Mesenchymal stem cell (in vitro differentiated cells and primary cell): ENCODE results near the gene SEH1L.
"Not testable (repeated sequence)": the region's sequence is repeated elsewhere in the genome, so short reads cannot be mapped to it uniquely, and the experiment has no call there.

ENCODE experiments used
- DNase-seq: peaks from one replicate; pipeline ENCODE4 v3.0.0-alpha.2; 2013
- H2AFZ ChIP-seq: one replicate; pipeline ENCODE4 v1.6.1; 2013; ENCODE audit warnings: low read depth, mild to moderate bottlenecking, control low read depth, inconsistent platforms, low read length, moderate library complexity
- H2AK5ac ChIP-seq: 2 replicates; pipeline ENCODE4 v1.6.1; 2013; ENCODE audit warnings: low read length, moderate library complexity, mild to moderate bottlenecking, inconsistent platforms; ENCODE audit not compliant: severe bottlenecking
- H2BK120ac ChIP-seq: one replicate; pipeline ENCODE4 v1.6.1; 2013; ENCODE audit warnings: low read depth, mild to moderate bottlenecking, inconsistent platforms, low read length, moderate library complexity
- H2BK12ac ChIP-seq, 2 experiments: one replicate each; pipeline ENCODE4 v1.6.1; 2013; ENCODE audit warnings: inconsistent platforms in 2 of 2, low read length in 2 of 2, mild to moderate bottlenecking in 2 of 2, moderate library complexity in 2 of 2, control low read depth in 1 of 2
- H2BK15ac ChIP-seq: one replicate; pipeline ENCODE4 v1.6.1; 2013; ENCODE audit warnings: mild to moderate bottlenecking, low read depth, inconsistent platforms; ENCODE audit not compliant: poor library complexity, severe bottlenecking
- H2BK5ac ChIP-seq: 2 replicates; pipeline ENCODE4 v1.6.1; 2013; ENCODE audit warnings: low read depth, mild to moderate bottlenecking, low read length, control low read depth, inconsistent platforms; ENCODE audit not compliant: poor library complexity, severe bottlenecking
- H3K14ac ChIP-seq, 2 experiments: one replicate each; pipeline ENCODE4 v1.6.1; 2013; ENCODE audit warnings: inconsistent platforms in 2 of 2, low read length in 2 of 2, control low read depth in 1 of 2, mild to moderate bottlenecking in 1 of 2, moderate library complexity in 1 of 2
- H3K18ac ChIP-seq, 2 experiments: one replicate each; pipeline ENCODE4 v1.6.1; 2013; ENCODE audit warnings: inconsistent platforms in 2 of 2, low read length in 2 of 2, control low read depth in 1 of 2, low read depth in 1 of 2, mild to moderate bottlenecking in 1 of 2
- H3K23ac ChIP-seq, 2 experiments: one replicate each; pipeline ENCODE4 v1.6.1; 2013; ENCODE audit warnings: inconsistent platforms in 2 of 2, low read length in 2 of 2, mild to moderate bottlenecking in 2 of 2, moderate library complexity in 2 of 2, control low read depth in 1 of 2
- H3K27ac ChIP-seq: 2 replicates; pipeline ENCODE4 v1.5.1; 2013; ENCODE audit warnings: mild to moderate bottlenecking, moderate library complexity, low read length, control low read depth, inconsistent platforms; ENCODE audit not compliant: poor library complexity, severe bottlenecking
- H3K27me3 ChIP-seq, 2 experiments: 2 replicates each; pipeline versions ENCODE4 v1.6.1 to v1.7.0; 2013; ENCODE audit warnings: low read length in 2 of 2, mild to moderate bottlenecking in 2 of 2, moderate library complexity in 2 of 2, control low read depth in 1 of 2, inconsistent platforms in 1 of 2; ENCODE audit not compliant: control insufficient read depth in 1 of 2, insufficient read depth in 1 of 2
- H3K36me3 ChIP-seq, 2 experiments: 2 replicates each; pipeline versions ENCODE4 v1.6.1 to v1.7.0; 2013; ENCODE audit warnings: low read length in 2 of 2, control low read depth in 1 of 2, inconsistent platforms in 1 of 2, low read depth in 1 of 2, mild to moderate bottlenecking in 1 of 2; ENCODE audit not compliant: insufficient read depth in 2 of 2, control insufficient read depth in 1 of 2
- H3K4ac ChIP-seq, 2 experiments: one replicate each; pipeline ENCODE4 v1.6.1; 2013; ENCODE audit warnings: inconsistent platforms in 2 of 2, low read length in 2 of 2, mild to moderate bottlenecking in 2 of 2, moderate library complexity in 2 of 2, control low read depth in 1 of 2, low read depth in 1 of 2
- H3K4me1 ChIP-seq: 2 replicates; pipeline ENCODE4 v1.6.1; 2013; ENCODE audit warnings: low read depth, low read length, control low read depth; ENCODE audit not compliant: control insufficient read depth, insufficient read depth
- H3K4me2 ChIP-seq: 2 replicates; pipeline ENCODE4 v1.6.1; 2013; ENCODE audit warnings: low read length, mild to moderate bottlenecking, inconsistent platforms; ENCODE audit not compliant: poor library complexity, severe bottlenecking
- H3K4me3 ChIP-seq, 2 experiments: 2 replicates each; pipeline versions ENCODE4 v1.5.1 to v1.7.0; 2013; ENCODE audit warnings: low read length in 2 of 2, mild to moderate bottlenecking in 2 of 2, control low read depth in 1 of 2, low read depth in 1 of 2; ENCODE audit not compliant: insufficient read depth in 1 of 2
- H3K79me1 ChIP-seq: replicated peaks from 2 replicates; pipeline ENCODE4 v1.6.1; 2013; ENCODE audit warnings: mild to moderate bottlenecking, control low read depth, low read length, inconsistent platforms; ENCODE audit not compliant: poor library complexity, severe bottlenecking
- H3K9ac ChIP-seq: 2 replicates; pipeline ENCODE4 v1.7.0; 2013; ENCODE audit warnings: mild to moderate bottlenecking, low read length, moderate library complexity
- H3K9me3 ChIP-seq: 2 replicates; pipeline ENCODE4 v1.7.0; 2013; ENCODE audit warnings: mild to moderate bottlenecking, low read length; ENCODE audit not compliant: control insufficient read depth
- H4K8ac ChIP-seq: one replicate; pipeline ENCODE4 v1.6.1; 2013; ENCODE audit warnings: inconsistent platforms, mild to moderate bottlenecking, low read length, moderate library complexity
- H4K91ac ChIP-seq: one replicate; pipeline ENCODE4 v1.6.1; 2013; ENCODE audit warnings: mild to moderate bottlenecking, low read length, inconsistent platforms
- WGBS: methylation state at CpG from one replicate; pipeline ENCODE4 v1.1.7; 2013; ENCODE audit warnings: mixed read lengths; 5-methylcytosine and 5-hydroxymethylcytosine counted together

The SEH1L gene

DNA sequence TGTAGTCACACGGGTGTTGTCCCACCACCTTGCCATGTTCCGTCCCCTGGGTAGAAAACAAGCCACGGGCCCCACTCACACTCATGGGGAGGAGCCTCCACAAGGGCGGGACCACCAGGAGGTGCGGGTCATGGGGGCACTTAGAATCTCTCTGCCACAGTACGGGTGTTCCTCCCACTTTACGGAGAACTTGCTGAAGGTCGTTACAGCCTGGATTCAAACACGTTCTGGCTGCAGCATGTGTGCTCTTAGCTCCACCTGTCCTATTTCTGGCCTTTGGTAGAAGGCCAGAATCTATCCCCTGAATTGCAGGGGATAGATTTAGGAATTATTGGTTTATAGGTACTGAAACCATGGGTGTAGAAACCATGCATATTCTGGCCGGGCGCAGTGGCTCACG is 28.5 kb downstream of the SEH1L start:
- H3K27me3 ChIP-seq: no peaks in the 10 kb centered on the region
- H3K9ac ChIP-seq: no peak overlapping the region
- H3K14ac ChIP-seq: no peak overlapping the region
- peaks cover 27% of the 10 kb centered on the region for H3K79me1 ChIP-seq
- H2BK12ac ChIP-seq: no peak overlapping the region
- H2AK5ac ChIP-seq: no peak overlapping the region
- H3K18ac ChIP-seq: peak overlapping the region in 1 of 2 experiments; percentile 38
- H3K4me2 ChIP-seq: no peak overlapping the region
- H3K4me1 ChIP-seq: no peaks in the 10 kb centered on the region
- DNase-seq: no peak
- no peak overlapping the region for H2BK120ac ChIP-seq
- H2BK15ac ChIP-seq: no peak overlapping the region
- no peak overlapping the region for H2AFZ ChIP-seq
- no peak overlapping the region for H3K23ac ChIP-seq
- WGBS: 88% methylated on average over 12 of the region's 12 CpGs
- peaks cover 21 to 51% of the 10 kb centered on the region in 2 experiments for H3K36me3 ChIP-seq
- H4K8ac ChIP-seq: no peak overlapping the region
- no peak overlapping the region for H2BK5ac ChIP-seq
- H3K9me3 ChIP-seq: no peaks in the 10 kb centered on the region
- no peak overlapping the region for H3K27ac ChIP-seq
- H3K4me3 ChIP-seq: no peak overlapping the region
- no peak overlapping the region for H4K91ac ChIP-seq
- H3K4ac ChIP-seq: peak overlapping the region in 1 of 2 experiments; percentile 10

DNA sequence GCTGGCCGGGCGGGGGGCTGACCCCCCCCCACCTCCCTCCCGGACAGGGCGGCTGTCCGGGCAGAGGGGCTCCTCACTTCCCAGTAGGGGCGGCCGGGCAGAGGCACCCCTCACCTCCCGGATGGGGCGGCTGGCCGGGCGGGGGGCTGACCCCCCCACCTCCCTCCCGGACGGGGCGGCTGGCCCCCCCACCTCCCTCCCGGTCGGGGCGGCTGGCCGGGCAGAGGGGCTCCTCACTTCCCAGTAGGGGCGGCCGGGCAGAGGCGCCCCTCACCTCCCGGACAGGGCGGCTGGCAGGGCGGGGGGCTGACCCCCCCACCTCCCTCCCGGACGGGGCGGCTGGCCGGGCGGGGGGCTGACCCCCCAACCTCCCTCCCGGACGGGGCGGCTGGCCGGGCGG is 32.3 kb downstream of the SEH1L start:
- not testable (repeated sequence) for H2BK120ac ChIP-seq, H3K14ac ChIP-seq, H3K9me3 ChIP-seq, H3K4me2 ChIP-seq, H4K91ac ChIP-seq, H3K23ac ChIP-seq, H2AFZ ChIP-seq, H3K9ac ChIP-seq, H3K27ac ChIP-seq, H3K27me3 ChIP-seq, H2BK5ac ChIP-seq, H3K4ac ChIP-seq, H2AK5ac ChIP-seq, H4K8ac ChIP-seq, H2BK12ac ChIP-seq, H3K18ac ChIP-seq, DNase-seq, H3K4me3 ChIP-seq, H2BK15ac ChIP-seq, H3K4me1 ChIP-seq
- Histone ChIP-seq H3K79me1 (peaks cover 17% of the 10 kb centered on the region), H3K36me3 (peaks cover 13 to 47% of the 10 kb centered on the region in 2 experiments)
- WGBS: no CpG with 5 or more reads among the region's 34 CpGs

DNA sequence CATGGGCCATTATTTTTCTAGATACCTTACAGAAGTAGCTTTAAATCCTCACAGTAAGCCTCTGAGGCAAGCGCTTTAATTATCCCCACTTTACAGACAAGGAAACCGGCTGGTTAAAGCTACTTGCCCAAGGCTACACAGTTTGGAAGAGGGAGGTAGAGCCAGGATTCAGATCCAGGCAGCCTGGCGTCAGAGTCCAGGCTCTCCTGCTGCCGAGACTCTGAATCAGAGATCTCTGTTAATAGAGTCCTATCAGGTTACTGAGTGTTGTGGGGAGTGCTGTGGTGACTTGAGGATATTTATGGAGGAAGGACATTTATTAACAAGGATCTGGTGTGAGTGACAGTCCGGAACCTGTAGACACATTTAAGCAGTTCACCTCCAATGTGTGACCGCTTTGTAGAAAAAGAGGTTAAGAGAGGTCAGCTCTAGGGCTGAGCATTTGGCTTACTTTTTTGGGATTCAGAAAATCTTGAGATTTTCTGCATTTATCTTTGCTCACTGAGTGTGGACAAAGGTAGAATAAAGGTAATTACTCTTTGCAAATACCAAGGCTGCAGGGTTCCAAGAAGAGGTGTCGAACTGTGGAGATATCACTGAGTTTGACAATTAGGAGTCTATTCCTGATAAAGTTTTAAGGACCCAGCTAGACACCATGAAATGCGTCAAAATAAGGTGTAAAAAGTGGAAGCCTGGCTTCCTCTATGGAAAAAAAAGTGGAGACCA is 41.7 kb downstream of the SEH1L start:
- Histone ChIP-seq H3K4me3 (peak overlapping the region in 1 of 2 experiments; percentile 95), H3K36me3 (peaks cover 0 to 17% of the 10 kb centered on the region in 2 experiments), H3K4me2 (no peak overlapping the region), H3K4me1 (peaks cover 9% of the 10 kb centered on the region), H3K27me3 (no peaks in the 10 kb centered on the region), H3K9ac (no peak overlapping the region), H3K14ac (no peak overlapping the region), H2BK12ac (no peak overlapping the region), H3K9me3 (no peaks in the 10 kb centered on the region), H2AK5ac (no peak overlapping the region), H4K8ac (no peak overlapping the region), H4K91ac (no peak overlapping the region), H3K27ac (no peak overlapping the region), H3K18ac (no peak overlapping the region), H2AFZ (no peak overlapping the region), H2BK5ac (no peak overlapping the region), H3K23ac (no peak overlapping the region), H3K79me1 (peaks cover 3% of the 10 kb centered on the region), H2BK15ac (no peak overlapping the region), H3K4ac (no peak overlapping the region), H2BK120ac (no peak overlapping the region)
- WGBS: 96% methylated on average over 7 of the region's 8 CpGs
- DNase-seq: no peak

GRCh38 chr18:12990123-12990475 is 42.3 kb downstream of the SEH1L start:
- H3K79me1 ChIP-seq: peaks cover 2% of the 10 kb centered on the region
- H2AK5ac ChIP-seq: no peak overlapping the region
- WGBS: 100% methylated on average over 2 of the region's 2 CpGs
- no peak overlapping the region for H2BK12ac ChIP-seq
- no peak overlapping the region for H2BK120ac ChIP-seq
- H4K91ac ChIP-seq: peak overlapping the region; percentile 72
- H3K4me3 ChIP-seq: peak overlapping the region in 1 of 2 experiments; percentile 95
- peak overlapping the region; percentile 83 for H3K4me2 ChIP-seq
- no peak overlapping the region for H3K14ac ChIP-seq
- peak; percentile 1 for DNase-seq
- no peak overlapping the region for H2BK15ac ChIP-seq
- H3K4ac ChIP-seq: peak overlapping the region in 1 of 2 experiments; percentile 61
- H3K9me3 ChIP-seq: no peaks in the 10 kb centered on the region
- H3K18ac ChIP-seq: no peak overlapping the region
- H3K23ac ChIP-seq: no peak overlapping the region
- H4K8ac ChIP-seq: peak overlapping the region; percentile 96
- no peak overlapping the region for H2AFZ ChIP-seq
- H3K27me3 ChIP-seq: no peaks in the 10 kb centered on the region
- no peak overlapping the region for H3K27ac ChIP-seq
- H3K4me1 ChIP-seq: peaks cover 9% of the 10 kb centered on the region
- H3K36me3 ChIP-seq: peaks cover 0 to 14% of the 10 kb centered on the region in 2 experiments
- H3K9ac ChIP-seq: peak overlapping the region; percentile 96
- no peak overlapping the region for H2BK5ac ChIP-seq
